HG02759 (cell line): ENCODE results near the gene ACADL.
"Not testable (repeated sequence)": the region's sequence is repeated elsewhere in the genome, so short reads cannot be mapped to it uniquely, and the experiment has no call there.

ENCODE experiments used
- ATAC-seq: cut with Tn5 transposase; IDR thresholded peaks from one replicate; pipeline ENCODE4 v1.9.1; 2021; ENCODE audit warnings: mild to moderate bottlenecking, moderate library complexity; ENCODE audit not compliant: unreplicated experiment

The ACADL gene

DNA sequence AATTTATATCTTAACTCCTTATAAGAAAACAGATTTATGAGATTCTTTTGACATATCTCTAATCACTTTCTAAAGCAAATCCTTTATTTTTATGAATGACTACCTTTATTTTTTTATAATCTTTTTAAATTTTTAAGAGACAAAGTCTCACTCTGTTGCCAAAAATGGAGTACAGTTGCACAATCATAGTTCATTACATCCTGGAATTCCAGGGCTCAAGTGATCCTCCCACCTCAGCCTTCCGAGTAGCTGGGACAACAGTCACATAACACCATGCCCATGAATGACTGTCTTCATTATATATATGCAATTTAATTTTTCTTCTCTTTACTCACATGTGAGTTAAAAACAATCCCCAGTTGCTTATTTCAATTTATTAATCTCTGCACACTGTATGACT is 21.7 kb downstream of the ACADL start:
- no peak for ATAC-seq

DNA sequence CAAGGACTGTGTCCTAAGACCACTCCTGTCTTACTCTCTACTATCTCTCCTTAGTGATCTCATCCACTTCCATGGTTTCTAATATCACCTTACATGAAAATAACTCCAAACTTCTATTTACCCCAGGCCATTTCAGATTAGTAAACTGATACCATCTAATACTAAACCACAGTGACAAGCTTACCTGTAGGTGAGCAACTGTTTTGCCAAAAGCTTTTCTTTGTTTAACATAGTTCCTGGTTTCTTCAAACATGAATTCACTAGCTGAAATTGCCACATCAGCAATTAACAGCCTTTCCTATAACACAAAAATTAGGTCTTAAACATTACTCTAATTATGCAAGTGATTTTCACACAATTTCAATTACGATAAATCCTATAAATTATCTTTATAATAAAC is 22.1 kb downstream of the ACADL start:
- no peak for ATAC-seq

DNA sequence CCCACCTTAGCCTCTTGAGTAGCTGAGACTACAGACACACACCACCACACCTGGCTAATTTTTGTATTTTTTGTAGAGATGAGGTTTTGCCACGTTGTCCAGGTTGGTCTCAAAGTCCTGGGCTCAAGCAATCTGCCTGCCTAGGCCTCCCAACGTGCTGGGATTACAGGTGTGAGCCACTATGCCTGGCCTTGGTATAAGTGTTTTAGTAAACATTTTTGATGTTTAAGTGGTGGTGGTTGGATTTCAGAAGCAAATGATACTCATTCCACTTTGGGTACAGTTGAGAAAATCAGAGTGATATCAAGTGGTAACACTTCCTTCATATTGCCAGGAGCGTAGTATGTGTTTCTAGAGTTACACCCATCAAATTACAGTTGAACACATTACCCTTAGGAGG is 25.4 kb downstream of the ACADL start:
- no peak for ATAC-seq

DNA sequence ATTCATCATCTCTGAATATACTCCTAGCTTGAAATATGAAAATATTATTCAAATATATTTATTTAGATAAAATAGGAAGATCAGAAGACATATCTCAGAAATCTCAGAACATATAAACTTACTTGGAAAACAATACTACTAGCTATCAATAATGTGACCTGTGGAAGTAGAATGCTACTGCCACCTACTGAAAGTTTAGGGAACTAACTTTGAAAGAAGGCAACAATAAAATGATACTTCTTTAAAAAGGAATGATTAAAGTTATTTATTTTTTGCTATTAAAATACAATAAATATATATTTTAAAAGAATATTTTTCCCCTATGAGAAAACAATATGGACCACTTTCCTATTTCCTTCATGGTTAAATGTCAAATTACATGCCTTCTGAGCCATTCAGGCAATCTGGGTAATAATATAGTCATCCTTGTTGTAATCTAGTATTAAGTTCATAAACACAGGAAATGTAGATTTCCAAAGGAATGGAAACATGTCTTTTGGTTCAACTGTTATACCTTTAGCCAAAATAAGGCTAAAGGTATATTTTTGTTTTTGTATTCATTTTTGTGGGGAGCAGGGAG is 26.0 kb downstream of the ACADL start:
- ATAC-seq: no peak

DNA sequence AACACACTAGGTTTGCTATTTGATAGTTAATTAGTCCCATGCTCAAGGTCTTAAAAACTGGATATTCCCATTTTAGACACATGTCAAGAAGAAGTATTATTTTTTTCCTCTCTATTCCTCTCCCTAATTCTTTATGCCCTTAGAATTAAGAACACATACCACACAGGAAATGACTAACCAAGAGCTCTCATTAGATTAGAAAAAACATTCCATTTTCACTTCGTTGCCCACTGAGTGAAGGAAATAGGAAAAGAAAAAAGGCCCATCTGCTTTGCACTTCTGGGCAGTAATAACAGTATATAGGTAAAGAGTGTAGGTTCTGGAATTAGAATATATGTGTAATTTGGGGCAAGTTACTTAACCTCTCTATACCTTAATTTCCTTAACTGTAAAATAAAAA is 26.9 kb downstream of the ACADL start:
- no peak for ATAC-seq

DNA sequence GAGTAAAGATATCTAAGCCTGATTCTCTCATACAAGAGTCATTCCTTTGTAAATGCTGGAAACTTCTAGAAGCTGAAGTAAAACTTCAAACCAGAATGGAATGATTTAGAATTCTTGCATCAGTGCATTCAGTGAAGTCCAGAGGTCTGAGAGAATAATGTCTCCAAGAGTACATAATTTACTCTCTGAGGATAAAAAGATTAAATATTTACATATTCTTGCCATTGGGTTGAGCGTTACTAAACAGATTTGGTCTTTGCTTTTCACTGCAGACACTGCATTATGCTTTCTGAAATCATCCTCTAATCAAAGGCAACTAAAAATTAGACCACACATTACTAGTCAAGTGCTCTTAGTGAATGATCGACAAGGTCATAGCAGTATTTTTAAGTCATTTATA is 27.5 kb downstream of the ACADL start:
- no peak for ATAC-seq

DNA sequence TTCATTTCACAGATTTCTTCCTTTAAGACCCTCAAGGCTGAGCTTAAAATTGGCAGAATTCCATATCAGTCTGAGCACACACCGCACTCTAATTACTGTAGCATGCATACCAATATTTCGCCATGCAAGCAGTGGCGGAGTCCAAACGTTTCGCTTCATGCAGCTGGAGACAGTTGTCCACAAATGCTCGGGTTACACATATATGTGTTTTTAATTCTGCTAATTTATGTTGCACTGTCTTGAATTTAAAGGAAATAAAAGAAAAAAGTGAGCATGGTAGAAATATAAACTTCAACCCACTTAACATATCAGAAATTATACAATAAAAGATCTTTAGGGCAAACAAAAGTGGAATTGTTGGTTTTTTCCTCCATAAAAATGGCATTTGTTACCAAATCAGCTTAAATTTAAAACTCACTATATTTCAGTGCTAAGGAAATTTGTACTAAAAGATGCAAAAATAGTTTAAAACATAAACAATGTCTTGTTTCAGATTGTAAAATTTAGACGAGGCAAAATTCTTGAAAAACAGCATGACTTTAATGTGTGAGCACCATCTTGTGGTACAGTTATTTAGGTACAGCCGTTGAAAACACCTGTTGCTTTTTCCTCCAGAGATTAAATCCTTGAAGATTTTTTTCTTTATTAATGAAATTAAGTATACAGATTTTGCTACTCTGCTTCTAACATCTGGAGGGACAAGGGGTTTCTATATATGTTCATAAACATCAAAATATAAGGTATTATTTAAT is 30.0 kb downstream of the ACADL start:
- no peak for ATAC-seq

DNA sequence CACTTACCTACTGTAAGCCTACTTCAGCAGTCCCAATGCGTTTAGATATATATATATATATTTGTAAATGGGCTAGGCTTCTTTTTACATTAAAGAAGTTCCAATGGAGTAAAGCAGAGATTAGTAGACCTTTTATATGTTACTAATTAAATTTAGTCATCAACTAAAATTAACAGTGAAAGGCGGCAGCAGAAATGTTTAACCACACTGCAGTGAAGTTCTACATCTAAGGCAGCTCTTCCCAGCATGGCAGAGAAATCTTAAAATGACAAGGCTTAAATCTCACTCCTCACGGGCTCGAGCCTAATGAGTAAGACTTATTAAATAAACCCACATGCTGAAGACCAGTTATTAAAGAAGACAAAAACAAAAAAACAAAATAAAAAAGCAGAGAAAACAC is 34.9 kb downstream of the ACADL start:
- peak; percentile 62 for ATAC-seq

DNA sequence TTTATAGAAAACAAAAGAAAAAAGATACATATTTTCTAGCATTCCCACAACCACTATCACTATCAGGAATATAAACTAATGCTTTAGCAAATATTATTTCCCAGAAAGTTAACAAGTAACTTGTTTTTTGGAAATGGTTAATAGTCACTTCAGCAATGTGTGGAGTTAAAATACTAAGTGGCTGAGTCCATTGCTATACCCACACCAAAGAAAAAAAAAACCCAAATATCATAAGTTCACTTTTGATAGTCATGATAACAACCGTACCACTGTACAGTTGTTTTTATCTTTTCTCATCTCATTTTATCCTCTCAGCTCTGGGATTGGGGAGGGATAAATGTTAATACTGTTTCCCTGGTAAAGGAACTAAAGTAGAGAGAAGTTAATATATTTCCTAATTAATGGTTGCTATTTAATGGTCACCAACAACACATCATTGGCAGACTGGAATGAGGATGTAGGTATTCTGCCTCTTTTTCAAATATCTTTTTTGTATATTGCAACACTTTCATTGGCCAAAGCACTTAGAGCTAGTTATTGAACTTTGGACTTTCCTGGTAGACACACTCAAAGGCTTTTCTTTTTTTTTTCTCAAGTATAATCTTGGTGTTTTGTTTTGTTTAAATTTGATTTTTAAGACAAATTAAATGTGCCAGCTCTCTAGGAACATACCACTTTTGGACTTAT is 35.7 kb downstream of the ACADL start:
- ATAC-seq: peak; percentile 49

DNA sequence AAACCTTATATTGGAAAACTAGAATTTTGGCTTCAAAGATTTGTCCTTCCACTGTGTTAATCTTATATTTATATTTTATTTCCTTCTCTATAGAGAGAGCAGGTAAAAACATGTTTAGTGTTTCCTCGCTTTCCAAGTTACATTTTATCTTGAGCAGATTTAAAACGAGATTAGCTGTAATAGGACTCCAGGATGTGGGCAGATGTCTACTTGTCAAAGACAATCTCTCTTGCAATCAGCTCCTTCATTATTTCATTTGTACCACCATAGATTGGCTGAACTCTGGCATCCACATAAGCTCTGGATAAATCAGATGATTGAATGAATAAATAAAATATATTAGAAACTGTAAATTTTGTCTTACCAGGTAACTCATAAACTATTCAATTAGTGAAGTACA is 36.5 kb downstream of the ACADL start:
- ATAC-seq: no peak

DNA sequence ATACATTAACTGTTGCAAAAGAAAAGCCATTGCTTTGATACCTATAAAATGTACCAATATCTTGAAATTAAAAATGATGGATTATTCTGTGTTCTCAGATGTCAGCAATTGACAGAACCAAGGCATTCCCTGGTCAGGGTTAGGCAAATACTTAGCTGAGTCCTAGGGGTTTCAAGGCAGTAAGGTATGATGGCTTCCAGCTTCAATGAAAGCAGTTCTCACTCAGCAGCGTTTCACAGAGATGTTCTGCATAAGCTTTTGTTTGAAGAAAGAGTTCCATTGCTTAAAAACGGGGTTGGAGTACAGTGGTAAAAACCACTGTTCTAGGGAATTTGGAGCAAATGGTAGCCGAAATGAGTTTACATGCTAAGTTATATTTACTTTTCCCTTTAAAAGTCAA is 37.1 kb downstream of the ACADL start:
- no peak for ATAC-seq

DNA sequence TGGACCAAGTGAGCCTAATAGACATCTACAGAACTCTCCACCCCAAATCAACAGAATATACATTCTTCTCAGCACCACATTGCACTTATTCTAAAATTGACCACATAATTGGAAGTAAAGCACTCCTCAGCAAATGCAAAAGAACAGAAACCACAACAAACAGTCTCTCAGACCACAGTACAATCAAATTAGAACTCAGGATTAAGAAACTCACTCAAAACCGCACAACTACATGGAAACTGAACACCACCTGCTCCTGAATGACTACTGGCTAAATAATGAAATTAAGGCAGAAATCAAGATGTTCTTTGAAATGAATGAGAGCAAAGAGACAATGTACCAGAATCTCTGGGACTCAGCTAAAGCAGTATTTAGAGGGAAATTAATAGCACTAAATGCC is 41.3 kb downstream of the ACADL start:
- not testable (repeated sequence) for ATAC-seq

DNA sequence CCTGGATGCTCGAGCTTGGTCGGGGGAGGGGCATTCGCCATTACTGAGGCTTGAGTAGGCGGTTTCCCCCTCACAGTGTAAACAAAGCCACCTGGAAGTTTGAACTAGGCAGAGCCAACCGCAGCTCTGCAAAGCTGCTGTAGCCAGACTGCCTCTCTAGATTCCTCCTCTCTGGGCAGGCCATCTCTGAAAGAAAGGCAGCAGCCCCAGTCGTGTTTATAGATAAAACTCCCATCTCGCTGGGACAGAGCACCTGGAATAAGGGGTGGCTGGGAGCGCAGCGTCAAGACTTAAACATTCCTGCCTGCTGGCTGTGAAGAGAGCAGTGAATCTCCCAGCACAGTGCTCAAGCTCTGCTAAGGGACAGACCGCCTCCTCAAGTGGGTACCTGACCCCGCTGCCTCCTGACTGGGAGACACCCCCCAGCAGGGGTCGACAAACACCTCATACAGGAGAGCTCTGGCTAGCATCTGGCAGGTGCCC is 43.6 kb downstream of the ACADL start:
- ATAC-seq: not testable (repeated sequence)

DNA sequence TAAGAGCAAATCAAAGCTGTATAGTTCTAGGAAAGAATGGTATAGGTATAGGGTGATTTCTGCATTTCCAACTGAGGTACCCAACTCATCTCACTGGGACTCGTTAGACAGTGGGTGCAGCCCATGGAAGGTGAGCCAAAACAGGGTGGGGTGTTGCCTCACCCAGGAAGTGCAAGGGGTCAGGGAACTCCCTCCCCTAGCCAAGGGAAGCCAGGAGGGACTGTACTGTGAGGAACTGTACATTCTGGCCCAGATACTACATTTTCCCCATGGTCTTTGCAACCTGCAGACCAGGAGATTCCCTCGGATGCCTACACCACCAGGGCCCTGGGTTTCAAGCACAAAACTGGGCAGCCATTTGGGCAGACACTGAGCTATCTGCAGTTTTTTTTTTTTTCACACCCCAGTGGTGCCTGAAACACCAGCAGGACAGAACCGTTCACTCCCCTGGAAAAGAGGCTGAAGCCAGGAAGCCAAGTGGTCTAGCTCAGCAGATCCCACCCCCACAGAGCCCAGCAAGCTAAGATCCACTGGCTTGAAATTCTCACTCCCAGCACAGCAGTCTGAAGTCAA is 44.1 kb downstream of the ACADL start:
- ATAC-seq: not testable (repeated sequence)

DNA sequence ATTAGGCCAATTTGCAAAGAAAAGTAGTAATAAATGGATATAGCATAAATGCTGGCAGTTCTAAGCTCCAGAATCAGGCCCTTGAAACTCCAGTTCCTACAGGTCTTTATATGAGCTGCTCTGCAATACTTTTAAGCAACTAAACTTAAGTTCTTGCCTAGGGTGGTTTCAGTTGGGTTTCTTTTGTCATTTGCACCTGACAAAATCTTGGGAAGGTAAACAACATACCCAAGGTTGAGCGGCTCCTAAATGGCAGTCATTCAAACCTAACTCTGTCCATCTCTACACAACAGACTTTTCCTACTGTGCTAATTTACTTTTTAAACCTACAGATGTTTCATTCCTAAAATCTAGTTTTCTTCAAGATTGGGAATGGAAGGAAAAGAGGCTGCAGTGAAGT is 44.8 kb downstream of the ACADL start:
- ATAC-seq: no peak

DNA sequence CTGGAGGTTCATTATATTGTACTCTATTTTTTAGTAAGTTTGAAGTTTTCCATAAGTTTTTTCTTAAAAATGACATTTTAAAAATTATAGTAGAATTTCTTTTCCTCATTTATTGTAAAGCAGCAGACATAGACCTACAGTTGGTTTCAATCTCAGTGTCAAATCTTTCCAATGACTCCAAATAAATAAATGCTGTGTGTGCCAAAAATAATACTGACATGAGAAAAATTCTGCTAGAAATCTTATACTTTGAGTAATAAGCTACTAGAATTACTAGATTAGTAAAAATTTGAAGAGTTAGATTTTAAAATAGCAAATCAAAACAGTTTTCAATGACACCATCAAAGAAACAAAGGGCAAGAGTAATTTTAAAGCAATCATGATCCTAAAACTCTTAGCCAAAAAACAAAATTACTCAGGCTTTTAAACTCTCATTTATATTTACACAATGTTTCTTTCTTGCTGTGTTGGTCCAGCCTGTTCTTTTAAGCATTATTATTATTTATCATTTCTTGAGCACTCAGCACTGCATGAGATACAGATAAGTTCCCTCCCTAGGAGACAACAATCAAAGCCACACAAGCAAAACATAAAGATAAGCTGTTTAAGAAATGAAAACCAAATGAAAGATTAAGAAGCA is 45.8 kb downstream of the ACADL start:
- no peak for ATAC-seq

DNA sequence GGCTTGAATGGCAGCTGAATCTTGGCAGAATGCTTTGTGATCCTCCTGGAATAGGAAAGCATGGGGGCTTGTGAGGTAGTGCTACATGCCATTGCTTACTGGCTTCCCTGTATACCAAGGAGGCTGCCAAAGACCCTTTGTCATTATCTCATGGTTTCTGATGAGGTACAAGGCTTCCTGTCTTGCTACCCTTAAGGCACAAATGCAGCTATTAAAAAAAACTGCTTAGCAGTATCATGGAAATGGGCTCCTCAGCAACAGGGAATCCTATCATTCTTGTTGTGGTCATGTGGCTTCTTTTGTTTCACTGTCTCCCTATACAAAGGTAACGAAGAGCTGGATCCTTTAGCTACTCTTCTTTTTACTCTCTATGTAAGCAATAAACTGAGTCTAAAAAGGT is 47.5 kb downstream of the ACADL start:
- no peak for ATAC-seq

DNA sequence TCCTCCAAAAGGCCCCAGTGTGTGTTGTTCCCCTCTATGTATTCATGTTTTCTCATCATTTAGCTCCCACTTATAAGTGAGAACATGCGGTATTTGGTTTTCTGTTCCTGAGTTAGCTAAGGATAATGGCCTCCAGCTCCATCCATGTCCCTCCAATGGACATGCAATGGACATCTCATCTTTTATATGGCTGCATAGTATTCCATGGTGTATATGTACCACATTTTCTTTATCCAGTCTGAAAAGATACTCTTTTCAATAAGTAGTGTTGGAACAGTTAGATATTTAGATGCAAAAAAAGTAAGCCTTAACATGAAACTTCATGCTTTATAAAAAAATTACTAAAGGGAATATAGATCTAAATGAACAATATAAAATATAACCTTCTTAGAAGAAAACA is 48.1 kb downstream of the ACADL start:
- not testable (repeated sequence) for ATAC-seq

DNA sequence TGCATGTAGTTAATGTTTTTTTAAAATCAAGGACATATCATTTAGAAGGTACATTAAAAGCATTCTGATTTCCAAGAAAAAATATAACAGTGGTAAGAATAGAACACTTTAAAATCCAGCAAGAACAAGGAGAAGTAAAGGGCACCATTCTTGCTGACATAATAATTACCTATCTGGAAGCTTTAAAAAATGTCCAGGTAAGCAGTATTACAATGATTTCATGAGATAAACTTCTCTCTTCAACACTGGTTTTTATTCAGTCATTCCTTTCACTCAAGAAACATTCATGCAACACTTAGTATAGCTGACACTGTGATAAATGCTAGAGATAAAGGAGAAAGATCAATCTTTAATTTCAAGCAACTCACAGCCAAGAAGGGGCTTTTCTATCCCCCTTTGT is 51.2 kb downstream of the ACADL start:
- ATAC-seq: no peak

DNA sequence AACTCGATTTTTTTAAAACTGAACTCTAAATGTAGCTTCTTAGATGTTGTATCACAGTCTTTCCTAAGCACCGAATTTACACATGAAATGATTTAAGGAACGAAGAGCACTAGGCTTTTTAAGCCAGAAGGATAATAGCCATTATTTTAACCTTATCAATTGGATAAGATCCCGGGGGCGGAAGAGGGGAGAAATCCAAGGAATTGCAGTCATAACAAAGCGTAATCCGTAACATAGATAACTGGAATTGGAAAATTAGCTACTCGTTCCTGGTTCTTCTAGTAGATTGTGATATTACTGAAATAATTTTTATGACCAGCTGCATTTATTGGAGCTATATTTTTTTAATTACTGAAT is 53.0 kb downstream of the ACADL start:
- ATAC-seq: no peak
